ENCODE data around the gene CHD3. TPM values are rescaled to one million over a fixed set of nuclear protein-coding genes. Genes with fewer than 3 reads are reported as not detected.
"Not testable (repeated sequence)": the region's sequence is repeated elsewhere in the genome, so short reads cannot be mapped to it uniquely, and the experiment has no call there.

The CHD3 gene
- total RNA-seq, 4 donors from 2014 or later: 56.7 to 134 (median 120) TPM

GRCh38 chr17:7950578-7950977, 62.0 kb downstream of the CHD3 start:
- Histone ChIP-seq H3K4me1 (peaks cover 0 to 19% (median 0%) of the 10 kb centered on the region in 3 donors), H3K9me3 (no peaks in the 10 kb centered on the region), H3K27ac (peak overlapping the region in 1 of 4 donors; percentile 69), H3K36me3 (peaks cover 0 to 40% of the 10 kb centered on the region in 2 donors), H3K27me3 (no peaks in the 10 kb centered on the region), H3K4me3 (no peak overlapping the region)
- TF ChIP-seq POLR2A (IDR thresholded peaks at IDR 0.05): no peak
- TF ChIP-seq POLR2AphosphoS5 (IDR thresholded peaks at IDR 0.05): no peak
- no peak for TF ChIP-seq CTCF (IDR thresholded peaks at IDR 0.05)
- no peak for TF ChIP-seq EP300 (IDR thresholded peaks at IDR 0.05)
- 54 to 100% methylated on average over 1 to 2 of the region's 3 CpGs for WGBS, 2 donors (ENCODE audit: low coverage in 1 of 2)
- ATAC-seq: no peak

- peaks cover 0 to 25% (median 0%) of the 10 kb centered on the region in 3 donors for H3K4me1 ChIP-seq
- TF ChIP-seq EP300 (IDR thresholded peaks at IDR 0.05): no peak
- no peak for TF ChIP-seq CTCF (IDR thresholded peaks at IDR 0.05)
- TF ChIP-seq POLR2AphosphoS5 (IDR thresholded peaks at IDR 0.05): no peak
- no peak for TF ChIP-seq POLR2A (IDR thresholded peaks at IDR 0.05)
- H3K27me3 ChIP-seq: no peaks in the 10 kb centered on the region
- no peaks in the 10 kb centered on the region for H3K9me3 ChIP-seq
- peak overlapping the region; percentile 35 to 70 (median 59) for H3K27ac ChIP-seq
- no peak for ATAC-seq
- no peak overlapping the region for H3K4me3 ChIP-seq
- peaks cover 0 to 33% of the 10 kb centered on the region in 2 donors for H3K36me3 ChIP-seq
- 60 to 65% methylated on average over 4 to 5 of the region's 5 CpGs for WGBS, 2 donors (ENCODE audit: low coverage in 1 of 2)
These were observed 62.7 kb downstream of the CHD3 start for GRCh38 chr17:7951143-7951792.

GRCh38 chr17:7953266-7953665, 64.7 kb downstream of the CHD3 start:
- ATAC-seq, H3K9me3 ChIP-seq, H3K27ac ChIP-seq, H3K27me3 ChIP-seq, H3K4me3 ChIP-seq: not testable (repeated sequence)
- H3K36me3 ChIP-seq: peaks cover 0 to 13% of the 10 kb centered on the region in 2 donors
- H3K4me1 ChIP-seq: peaks cover 0 to 31% (median 0%) of the 10 kb centered on the region in 3 donors
- 90% methylated on average over 9 of the region's 13 CpGs; no CpG with 5 or more reads in 1 of the 2 donors for WGBS, 2 donors (ENCODE audit: low coverage in 1 of 2)

GRCh38 chr17:7955414-7956227, 67.0 kb downstream of the CHD3 start:
- 58 to 63% methylated on average over 12 to 13 of the region's 13 CpGs for WGBS, 2 donors (ENCODE audit: low coverage in 1 of 2)
- Histone ChIP-seq H3K4me3 (no peak overlapping the region), H3K4me1 (peaks cover 0 to 31% (median 0%) of the 10 kb centered on the region in 3 donors), H3K27ac (peak overlapping the region in 2 of 4 donors; percentile 39 to 68), H3K36me3 (no peaks in the 10 kb centered on the region), H3K27me3 (peaks cover 2% of the 10 kb centered on the region), H3K9me3 (no peaks in the 10 kb centered on the region)
- ATAC-seq: no peak
- no peak for TF ChIP-seq EP300 (IDR thresholded peaks at IDR 0.05)
- TF ChIP-seq CTCF (IDR thresholded peaks at IDR 0.05): no peak
- no peak for TF ChIP-seq POLR2AphosphoS5 (IDR thresholded peaks at IDR 0.05)
- TF ChIP-seq POLR2A (IDR thresholded peaks at IDR 0.05): no peak

GRCh38 chr17:7956228-7956965, 67.8 kb downstream of the CHD3 start:
- H3K36me3 ChIP-seq: no peaks in the 10 kb centered on the region
- H3K9me3 ChIP-seq: no peaks in the 10 kb centered on the region
- H3K27ac ChIP-seq: peak overlapping the region in 3 of 4 donors; percentile 11 to 68 (median 39)
- H3K27me3 ChIP-seq: peaks cover 9% of the 10 kb centered on the region
- ATAC-seq: peak; percentile 71
- TF ChIP-seq POLR2A (IDR thresholded peaks at IDR 0.05): no peak
- TF ChIP-seq POLR2AphosphoS5 (IDR thresholded peaks at IDR 0.05): peak; percentile 73
- H3K4me3 ChIP-seq: no peak overlapping the region
- peaks cover 0 to 27% (median 0%) of the 10 kb centered on the region in 3 donors for H3K4me1 ChIP-seq
- WGBS, 2 donors (ENCODE audit: low coverage in 1 of 2): 67 to 75% methylated on average over 9 of the region's 11 CpGs
